IPS DF 4.7 (cell line): Measurements from ENCODE around the gene KRTAP12-1.

ENCODE experiments used
- DNase-seq: peaks from one replicate; pipeline ENCODE4 v3.0.0-alpha.2; 2013; ENCODE audit warnings: low spot score; ENCODE audit errors: extremely low read depth

Gene KRTAP12-1, protein sequence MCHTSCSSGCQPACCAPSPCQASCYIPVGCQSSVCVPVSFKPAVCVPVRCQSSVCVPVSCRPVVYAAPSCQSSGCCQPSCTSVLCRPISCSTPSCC

GRCh38 chr21:44681861-44682579 lies at the start of gene KRTAP12-1:
KRTAP12-1 (minus strand) TSS chr21:44682163; CDS start chr21:44682123, 40 bp downstream.
- DNase-seq, result no peak

- DNase-seq, result no peak
Measured at GRCh38 chr21:44730951-44731579, 49.1 kb upstream of the KRTAP12-1 start.

DNA sequence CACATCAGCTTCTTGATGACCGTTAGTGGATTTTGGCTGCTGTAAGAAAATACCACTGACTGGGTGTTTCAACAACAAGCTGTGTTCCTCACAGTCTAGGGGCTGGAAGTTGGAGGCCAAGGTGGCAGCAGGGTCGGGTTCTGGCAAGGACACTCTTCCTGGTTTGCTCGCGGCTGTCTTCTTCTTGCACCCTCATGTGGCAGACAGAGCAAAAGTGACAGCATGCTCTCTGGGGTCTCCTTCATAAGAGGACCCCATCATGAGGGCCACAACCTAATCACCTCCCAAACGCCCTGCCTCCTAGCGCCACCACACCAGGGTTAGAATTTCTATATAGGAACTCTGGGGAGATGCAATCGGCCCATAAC lies 48.0 kb upstream of the KRTAP12-1 start:
- no peak for DNase-seq

GRCh38 chr21:44729336-44730027 lies 47.5 kb upstream of the KRTAP12-1 start:
- DNase-seq, result no peak

DNA sequence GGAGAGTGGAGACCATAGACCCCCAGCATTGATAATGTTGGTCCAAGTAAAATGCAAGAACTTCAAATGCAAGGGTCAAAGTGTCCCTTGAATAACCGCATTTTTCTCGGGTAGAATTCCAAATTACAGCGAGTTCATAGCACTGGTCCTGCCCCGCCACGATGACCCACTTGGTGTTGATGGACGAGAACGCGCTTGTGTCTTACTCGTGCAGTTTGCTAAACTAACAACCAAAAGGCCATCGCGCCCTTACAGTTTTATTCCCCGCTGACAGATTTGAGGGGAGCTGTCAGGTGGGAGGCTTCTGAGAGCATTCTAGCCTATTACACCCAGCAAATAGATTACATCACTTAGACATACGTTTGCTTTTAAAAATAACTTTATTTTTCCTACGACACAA lies 46.8 kb upstream of the KRTAP12-1 start:
- DNase-seq, result no peak

DNA sequence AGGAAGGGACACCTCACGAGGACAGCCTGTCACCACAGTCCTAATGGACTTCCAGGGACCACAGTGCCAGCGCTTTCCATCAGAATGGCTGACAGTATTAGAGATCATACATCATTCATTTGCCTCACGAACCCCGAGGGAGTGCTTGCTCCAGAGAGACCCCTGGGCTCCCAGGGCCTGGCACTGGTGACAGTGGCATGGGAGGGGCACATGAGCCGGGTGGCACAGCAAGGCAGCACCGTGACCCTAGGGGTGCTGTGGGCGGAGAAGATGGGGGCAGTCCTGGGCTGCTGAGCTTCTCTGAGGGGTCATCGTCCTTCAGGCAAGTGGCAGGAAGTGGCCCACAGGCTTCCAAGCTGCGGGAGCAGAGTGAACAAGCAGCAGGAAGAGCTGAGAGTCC lies 45.8 kb upstream of the KRTAP12-1 start:
- no peak for DNase-seq

DNA sequence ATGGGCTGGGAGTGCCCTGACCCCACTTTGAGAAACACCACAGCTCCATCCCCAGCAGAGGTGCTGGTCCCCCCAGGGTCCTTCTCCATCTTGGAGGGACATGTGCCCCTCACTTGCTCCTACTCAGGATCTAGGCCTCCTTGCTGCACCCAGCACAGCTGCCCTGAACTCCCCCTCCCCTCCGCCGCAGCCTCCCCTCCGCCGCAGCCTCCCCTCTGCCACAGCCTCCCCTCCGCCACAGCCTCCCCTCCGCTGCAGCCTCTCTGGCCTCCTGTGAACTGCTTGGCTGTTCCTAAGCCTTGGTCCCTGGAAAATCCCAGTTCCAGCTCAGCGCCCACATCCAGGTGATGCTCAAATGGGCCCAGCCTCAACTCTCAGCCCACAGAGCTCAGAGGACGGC lies 45.4 kb upstream of the KRTAP12-1 start:
- no peak for DNase-seq

DNA sequence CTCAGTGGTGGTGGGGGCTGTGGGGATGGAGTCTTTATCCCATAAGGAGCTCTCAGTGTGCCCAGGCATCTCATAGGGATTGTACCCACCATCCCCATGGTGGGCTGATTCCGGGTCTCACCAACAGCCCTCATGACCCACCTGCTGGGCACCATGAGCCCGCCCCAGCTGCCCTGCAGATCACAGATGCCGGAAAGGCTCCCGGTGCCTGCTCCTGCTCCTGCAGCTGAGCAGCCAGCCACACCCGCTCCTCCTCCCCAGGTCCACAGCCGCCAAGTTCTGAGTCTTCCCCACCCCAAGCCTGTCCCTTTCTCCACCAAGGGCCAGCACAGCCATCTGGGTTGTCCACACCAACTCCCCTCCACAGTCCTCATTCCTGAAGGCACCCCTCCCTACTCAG lies 44.9 kb upstream of the KRTAP12-1 start:
- no peak for DNase-seq

GRCh38 chr21:44724926-44725325 lies 43.0 kb upstream of the KRTAP12-1 start:
- DNase-seq, result no peak

GRCh38 chr21:44724196-44724595 lies 42.2 kb upstream of the KRTAP12-1 start:
- no peak for DNase-seq

DNA sequence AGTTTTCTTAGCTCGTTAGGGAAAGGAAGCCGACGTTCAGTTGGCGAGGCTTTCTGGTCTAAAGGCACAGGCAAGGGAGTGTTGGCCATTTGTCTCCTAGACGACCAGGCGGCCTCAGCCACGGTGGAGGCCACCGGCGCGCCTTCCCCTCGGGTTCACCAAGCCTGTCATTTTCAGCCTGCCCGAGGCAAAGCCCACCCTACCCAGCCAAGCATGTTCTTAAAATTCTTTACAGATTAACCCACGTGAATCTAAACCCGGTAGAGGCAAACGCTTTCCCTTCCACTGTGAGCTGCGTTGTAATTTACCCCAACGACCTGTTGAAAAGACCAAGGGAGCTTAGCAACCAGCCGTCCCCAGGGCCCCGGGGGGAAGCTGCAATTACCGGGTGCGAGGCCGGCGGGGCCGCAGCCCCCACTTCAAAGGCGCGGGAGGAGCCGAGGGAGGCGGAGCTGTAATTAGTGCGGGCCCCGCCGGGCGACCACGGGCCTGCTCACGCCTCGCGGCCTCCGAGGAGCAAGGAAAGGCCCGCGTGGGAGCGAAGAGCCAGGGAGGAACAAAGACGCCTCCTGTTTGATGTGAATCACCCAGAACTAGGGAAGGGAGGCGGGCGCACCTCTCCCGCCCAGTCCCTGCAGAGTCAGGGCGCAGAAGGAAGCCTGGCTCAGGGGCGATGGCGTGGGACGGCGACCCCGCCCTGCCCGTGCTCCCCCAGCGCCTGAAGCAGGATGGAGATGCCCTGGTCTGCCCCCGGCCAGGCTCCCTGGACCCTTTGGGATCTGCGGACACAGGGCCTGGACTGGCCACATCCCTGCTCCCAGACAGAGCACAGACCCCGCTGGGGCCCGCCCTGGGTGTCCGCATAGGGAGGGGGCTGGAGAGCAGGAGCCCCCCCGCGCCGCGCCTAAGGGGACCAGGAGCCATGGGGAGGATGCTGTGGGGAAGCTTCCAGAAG lies 41.5 kb upstream of the KRTAP12-1 start:
- DNase-seq, result no peak

GRCh38 chr21:44722731-44723130 lies 40.8 kb upstream of the KRTAP12-1 start:
- no peak for DNase-seq

DNA sequence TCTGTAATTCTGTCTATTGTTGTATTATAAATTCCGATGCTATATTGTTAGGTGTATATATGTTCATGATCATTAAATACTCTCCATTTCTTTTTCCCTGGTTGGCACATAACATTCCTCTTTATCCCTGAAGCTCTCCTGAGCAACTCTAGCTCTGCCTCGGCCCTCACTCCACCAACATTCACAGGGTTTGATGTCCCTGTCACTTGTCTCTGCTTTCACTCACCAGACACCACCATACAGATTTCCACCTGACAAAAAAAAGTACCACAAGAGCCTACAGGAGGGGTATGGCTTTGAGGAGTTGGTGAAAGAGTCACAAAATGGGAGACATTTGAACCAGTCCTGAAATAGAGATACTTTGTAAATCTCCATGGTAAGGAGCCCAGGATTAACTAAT lies 38.2 kb upstream of the KRTAP12-1 start:
- DNase-seq, result no peak

GRCh38 chr21:44718571-44718970 lies 36.6 kb upstream of the KRTAP12-1 start:
- DNase-seq, result no peak

- DNase-seq, result no peak
Measured at GRCh38 chr21:44718093-44718492, 36.1 kb upstream of the KRTAP12-1 start.

GRCh38 chr21:44716984-44717383 lies 35.0 kb upstream of the KRTAP12-1 start:
- DNase-seq, result no peak

GRCh38 chr21:44714905-44715304 lies 32.9 kb upstream of the KRTAP12-1 start:
- no peak for DNase-seq

GRCh38 chr21:44713846-44714245 lies 31.9 kb upstream of the KRTAP12-1 start:
- DNase-seq, result no peak

GRCh38 chr21:44713130-44713529 lies 31.2 kb upstream of the KRTAP12-1 start:
- no peak for DNase-seq

DNA sequence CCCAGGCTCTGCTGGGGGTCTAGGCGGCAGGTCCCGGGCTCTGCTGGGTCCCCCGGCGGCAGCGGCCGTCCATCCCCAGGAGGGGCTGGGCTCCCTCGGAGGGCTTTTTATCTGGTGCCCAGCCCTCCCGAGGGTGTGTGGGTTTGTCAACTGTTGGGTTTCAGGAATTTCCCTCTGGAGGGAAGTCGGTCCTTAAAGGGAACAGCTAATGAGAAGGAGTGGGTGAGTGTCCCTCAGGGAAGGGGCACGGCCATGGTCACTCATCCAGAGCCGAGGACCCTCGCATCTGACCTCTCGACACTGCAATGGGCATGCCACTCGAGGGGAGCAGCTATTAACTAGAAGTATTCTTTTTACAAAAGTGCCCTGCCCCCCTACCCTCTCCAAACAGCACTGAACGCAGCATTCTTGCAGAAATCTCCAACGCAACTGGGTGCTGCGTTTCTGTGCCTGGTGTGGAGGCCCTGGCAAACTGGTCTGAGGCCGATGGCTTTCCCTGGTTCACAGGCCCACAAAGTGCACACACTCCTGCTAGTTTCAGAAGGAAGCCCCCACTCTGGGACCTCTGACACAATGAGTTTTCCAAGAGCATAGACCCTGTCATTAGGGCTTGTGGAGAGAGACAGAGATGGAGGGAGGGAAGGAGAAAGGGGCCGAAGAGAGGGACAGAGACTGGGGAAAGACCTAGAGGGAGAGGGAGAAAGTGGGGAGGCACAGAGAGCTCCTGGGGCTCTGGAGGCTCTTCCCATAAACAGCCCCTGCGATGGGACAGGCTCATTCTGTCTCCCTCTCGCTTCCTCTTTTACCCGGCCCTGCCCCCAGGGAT lies 30.5 kb upstream of the KRTAP12-1 start:
- DNase-seq, result no peak
